GM18511 (cell line): ENCODE measurements around the gene RETREG2.

Experiments
- ATAC-seq: cut with Tn5 transposase; IDR thresholded peaks from one replicate; pipeline ENCODE4 v1.9.1; 2021; ENCODE audit warnings: mild to moderate bottlenecking, moderate library complexity; ENCODE audit not compliant: unreplicated experiment

The RETREG2 gene

DNA sequence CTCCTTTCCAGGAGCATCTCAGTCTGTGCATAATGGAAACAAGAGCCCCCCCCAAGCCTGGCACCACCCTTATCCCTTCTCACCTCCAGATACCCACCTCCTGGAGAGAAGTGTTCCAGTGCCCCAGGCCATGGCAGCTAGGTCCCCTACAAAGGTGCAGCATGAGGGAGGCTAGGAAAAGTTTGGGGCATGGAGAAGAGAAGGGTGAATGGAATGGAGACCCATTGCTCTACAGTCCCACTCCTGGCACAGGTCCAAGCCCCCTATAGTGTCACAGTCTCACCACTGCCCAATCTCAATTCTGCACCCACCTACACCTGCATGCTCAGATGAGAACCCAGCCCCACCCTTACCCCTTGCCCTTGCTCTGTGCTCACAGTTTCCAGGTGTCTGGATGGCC is 9.1 kb upstream of the RETREG2 start:
- ATAC-seq = no peak

DNA sequence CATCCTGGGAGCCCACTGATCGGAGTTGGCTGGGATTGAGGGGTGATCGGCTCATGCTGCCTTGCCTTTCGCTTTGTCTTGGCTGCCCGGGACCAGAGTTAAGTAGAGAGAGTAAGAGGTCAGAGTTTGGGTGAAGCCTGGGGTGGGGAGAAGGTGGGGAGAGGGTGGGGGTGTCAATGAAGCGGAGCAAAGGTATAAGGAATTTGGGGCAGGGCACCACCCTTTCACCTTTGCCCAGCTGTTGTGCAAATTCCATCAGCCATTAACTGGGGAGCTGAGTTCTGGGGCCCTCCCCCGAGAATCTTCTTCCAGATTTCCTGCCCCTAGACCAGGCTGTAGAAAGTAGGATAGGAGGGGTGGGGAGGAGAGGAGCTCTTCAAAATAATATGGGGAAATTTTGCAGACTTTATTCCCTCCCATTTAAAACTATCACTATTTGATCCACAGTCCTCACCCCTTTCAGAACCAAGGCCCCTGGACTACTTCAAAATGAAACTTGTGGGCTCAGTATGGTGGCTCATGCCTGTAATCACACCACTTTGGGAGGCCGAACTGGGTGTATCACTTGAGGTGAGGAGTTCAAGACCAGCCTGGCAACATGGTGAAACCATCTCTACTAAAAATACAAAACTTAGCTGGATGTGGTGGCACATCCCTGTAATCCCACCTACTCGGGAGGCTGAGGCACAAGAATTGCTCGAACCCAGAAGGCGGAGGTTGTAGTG is 8.0 kb upstream of the RETREG2 start, which contains the start of gene SLC23A3:
Gene SLC23A3, minus strand, starts transcription at position 100 of the 725 bp plus-strand sequence. Its CDS starts 45 bp downstream, at position 55.
- no peak for ATAC-seq

DNA sequence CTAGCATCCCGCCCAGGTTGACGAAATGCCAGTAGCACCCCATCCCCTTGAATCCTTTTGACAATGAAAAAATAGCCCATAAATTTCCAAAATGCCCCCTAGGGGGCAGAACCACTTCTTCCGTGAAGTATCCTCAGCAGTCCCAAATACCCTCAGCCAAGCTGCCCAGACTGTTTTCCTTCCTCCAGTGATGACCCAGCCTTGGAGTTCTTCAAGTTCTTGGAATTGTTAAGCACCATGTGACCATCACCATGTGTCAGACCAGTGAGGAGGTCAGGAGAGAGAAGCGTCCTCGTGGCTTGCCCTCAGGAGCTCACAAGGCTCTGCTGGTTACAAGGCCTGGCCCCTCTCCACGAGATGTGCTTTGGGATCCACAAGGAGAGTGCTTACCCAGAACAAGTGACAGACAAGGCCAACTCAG is 6.8 kb upstream of the RETREG2 start:
- ATAC-seq = no peak

DNA sequence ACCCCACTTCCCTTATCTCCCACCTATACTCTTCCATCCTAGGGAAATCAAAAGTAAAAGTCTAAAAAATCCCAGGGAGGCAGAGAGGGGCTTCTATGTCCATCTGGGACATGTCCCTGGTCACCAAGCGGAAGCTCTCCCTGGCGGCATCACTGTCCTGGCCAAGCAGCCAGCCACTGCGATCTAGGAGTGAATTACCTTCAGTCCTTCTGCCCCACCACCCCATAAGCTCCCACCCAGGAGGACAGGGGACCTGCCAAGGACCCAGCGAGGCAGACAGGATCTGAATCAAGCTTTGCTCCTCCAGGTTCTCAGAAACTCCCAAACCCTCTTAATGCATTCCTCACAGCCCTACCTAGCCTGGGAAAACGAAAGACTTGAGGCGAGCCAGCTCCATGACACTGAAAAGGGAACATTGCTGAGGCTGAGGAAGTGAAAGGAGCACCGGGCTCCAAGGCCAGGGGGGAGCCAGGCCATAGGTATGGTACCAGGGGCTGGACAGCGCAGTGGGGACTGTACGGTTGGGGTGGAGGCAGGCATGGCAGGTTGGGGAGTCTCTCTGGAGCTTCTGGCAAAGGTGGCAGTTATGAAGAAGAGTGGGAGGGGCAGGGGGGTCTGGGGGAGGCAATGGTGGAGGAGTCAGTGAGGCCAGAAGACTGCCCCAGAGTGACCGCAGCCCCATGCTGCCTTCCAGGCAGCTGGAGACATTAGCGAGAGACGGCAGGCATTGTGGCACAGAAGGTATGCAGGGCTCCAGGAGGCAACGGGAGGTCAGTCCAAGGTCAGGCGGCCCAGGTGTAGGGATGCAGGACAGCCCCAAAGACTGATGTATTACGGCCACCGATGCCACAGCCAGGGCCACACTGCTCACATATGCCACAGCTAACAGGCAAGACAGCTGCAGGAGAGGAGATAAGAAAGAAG is 5.6 kb upstream of the RETREG2 start:
- ATAC-seq = no peak

GRCh38 chr2:219173176-219173575 is 4.9 kb upstream of the RETREG2 start:
- ATAC-seq = no peak

DNA sequence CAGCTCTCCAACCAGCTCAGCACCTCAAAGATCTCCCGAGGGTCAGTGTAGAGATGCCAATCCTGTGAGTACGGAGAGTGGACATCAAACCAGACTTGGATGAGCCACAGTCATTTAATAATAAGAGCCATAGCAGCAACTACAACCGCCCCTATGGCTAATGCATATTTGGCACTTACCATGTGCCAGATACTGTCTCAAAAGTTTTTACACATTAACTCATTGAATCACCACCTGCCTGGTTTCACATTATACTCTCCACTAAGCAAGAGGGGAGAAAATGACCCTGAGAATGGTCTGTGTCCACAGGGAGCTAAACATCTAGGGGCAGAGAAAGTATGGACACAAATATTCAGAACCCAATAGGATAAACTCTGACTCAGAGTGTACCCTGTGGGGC is 3.9 kb upstream of the RETREG2 start:
- ATAC-seq = no peak

DNA sequence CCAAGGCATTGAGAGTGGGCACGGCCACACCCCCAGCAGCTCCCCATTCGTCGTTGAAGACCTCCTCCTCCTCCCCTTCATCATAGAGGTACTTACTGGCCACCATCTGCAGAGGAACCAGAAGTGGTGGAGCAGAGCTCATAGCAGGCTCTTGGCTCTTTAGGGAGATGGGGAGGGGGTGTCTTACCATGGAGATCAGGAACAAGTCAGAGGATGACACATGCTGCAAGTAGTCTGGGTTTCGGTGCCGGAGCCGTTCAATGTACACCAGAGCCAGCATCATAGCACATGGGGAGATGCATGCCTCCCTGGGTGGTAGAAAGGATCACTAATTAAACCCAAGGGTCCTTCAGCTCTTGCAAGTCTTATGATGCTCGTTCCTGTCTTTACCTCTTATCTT is 3.3 kb upstream of the RETREG2 start:
- no peak for ATAC-seq

DNA sequence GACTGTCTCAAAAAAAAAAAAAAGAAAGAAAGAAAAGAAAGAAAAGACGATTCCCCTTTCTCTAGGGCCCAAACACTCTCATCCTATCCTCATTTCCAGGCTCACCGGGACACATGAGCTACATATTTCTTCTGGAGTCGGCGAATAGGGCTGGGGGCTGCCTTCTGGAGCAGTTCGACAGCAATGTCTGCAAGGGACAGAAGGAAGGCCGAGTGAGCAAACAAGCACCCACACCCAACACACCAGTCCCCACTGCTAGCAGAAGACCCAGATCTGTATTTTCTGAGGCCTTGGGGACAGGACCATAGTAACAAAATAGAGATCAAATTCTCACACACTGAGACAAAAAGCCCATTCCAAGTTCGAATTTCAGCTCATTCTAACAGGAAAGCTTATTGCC is 2.6 kb upstream of the RETREG2 start:
- no peak for ATAC-seq

DNA sequence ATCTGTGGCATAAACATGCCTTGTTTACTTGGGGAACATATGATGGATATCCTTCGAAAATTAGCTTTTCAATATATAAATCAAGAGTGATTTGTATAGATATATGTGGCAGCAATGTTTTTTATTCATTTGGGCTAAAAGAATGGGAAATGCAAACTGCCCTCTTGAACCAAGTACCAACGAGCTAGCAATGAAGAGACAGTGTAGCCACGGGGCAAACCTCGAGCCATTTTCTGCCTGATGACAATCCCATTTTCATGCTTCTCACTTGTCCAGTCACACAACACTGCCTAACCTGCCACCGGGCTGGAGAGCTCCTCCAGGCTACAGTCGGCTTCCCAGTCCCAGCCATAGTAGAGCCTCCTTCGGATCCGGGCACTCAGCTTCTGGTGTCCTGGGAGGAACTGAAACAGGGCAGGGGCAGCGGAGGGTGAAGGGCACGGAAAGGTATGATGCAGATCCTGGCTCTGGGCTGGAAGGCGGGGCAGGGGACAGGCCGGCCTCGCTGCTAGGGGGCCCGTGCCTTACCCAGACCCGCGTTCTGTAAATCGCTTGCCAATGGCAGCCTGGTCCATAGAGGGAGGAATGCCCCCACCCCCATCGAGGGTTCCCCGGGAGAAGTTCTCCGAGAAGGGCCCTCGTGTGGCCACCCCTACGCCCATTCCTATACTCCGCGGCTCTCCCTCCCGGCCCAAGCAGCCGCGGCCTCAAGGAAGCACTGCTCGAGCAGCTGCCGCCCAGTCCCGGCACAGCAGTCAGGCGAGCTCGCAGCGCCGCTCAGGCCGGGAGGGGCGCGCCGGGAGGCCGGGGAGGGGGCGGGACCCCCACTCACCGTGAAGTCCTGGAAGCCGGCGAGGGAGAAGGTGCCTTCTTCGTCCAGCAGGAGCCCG is 1.9 kb upstream of the RETREG2 start:
- ATAC-seq = peak; percentile 42

DNA sequence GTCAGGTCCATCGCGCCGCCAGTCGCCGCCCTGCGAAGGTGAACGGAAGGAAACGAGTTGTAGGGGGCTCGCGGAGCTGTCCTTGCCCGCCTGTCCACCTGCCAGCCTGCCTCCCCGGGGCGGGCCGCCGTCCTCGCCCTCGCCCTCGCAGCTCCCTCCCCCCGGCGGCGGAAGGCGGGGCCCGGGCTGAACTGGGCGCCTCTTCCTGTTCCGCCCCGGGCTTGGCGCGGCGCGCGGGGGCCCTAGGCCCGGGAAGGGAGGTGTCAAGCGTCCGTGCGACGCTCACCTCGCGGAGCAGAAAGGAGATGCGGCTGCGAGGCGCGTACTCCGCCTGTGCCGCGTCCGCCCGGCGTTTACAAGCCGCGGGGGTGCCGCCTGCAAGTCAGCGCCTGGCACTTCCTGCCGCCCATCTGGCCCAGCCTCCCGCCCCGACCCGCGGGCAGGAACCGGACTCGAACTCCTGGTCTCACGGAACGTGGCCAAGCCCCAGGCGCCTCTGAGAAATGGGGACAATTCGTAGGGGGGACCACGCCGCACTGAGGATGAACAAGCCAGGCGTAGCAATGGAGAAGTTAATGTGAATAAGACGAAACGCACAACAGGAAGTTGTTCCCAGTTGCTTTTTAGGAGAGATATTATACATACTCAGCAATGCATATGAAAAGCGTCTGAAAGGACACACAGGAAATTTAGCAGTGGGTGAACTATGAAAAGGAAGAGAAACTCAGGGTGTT is 1.1 kb upstream of the RETREG2 start, which contains the start of gene CNPPD1:
Gene CNPPD1, minus strand, starts transcription at position 108 of the 734 bp plus-strand sequence. Its CDS starts 97 bp downstream, at position 11.
- ATAC-seq = peak; percentile 69

- peak; percentile 19 for ATAC-seq
These were observed 501 bp downstream of the RETREG2 start for GRCh38 chr2:219178377-219179175.

DNA sequence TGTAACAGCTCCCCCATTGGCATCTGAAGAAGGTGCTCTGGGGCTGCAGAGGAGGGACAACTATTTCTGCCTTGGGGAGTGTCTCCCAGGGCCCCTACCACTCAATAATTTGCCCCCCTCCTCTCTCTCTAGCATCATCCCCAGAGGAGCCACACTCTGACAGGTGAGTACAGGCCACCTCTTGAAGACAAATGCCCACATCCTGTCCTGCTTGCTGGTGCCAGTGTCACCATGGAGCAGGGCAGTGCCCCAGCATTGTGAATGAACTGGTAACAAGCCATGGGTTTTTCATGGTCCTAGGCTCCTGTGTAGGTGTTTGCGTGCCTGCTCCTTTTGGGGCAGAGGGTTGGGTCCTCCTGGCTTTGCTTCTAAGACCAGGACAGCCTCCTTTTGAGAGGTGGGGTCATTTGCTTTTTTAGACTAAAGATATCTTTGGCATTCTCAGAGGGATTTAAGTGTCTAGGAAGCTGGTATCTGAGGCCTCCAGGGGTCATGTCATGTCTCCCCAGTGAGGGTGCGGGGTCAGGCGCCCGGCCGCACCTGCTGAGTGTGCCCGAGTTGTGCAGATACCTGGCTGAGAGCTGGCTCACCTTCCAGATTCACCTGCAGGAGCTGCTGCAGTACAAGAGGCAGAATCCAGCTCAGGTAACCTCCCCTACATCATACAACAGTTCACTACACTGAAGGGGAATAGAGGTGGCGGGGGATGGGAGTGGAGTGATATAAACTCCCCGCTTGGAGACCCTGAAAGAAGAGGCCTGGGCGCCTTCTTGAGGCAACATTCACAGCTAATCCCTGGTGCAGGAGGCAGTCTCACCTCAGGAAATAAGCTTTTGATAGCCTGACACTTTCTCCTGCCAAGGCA is 1.8 kb downstream of the RETREG2 start:
- no peak for ATAC-seq

DNA sequence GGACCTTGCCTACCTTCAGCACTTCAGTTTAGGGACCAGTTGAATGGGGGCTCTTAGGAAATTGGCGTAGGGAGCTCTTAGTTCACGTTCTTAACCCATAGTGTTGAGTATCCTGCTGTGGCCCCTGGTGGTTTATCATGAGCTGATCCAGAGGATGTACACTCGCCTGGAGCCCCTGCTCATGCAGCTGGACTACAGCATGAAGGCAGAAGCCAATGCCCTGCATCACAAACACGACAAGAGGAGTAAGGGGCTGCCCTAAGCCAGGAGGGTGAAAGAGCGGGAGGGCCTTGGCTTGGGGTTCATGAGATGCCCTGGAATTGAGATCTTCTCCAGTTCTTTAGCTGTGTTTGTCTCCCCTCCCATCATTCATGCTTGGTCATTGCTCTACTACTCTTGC is 2.9 kb downstream of the RETREG2 start:
- ATAC-seq = no peak

DNA sequence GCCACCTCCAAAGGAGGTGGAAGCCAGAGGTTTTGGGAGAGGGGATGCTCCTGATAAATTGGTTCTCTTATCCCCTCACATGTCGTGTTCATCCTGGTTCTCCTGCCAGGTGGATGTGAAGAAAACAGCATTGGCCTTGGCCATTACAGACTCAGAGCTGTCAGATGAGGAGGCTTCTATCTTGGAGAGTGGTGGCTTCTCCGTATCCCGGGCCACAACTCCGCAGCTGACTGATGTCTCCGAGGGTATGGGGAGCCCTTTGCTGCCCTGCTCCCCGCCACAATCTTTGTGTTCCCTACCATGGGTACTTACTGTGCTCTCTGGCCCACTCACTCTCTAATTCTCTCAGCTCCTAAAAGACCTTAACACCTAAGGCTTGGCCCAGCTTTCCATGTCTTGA is 3.5 kb downstream of the RETREG2 start:
- no peak for ATAC-seq

DNA sequence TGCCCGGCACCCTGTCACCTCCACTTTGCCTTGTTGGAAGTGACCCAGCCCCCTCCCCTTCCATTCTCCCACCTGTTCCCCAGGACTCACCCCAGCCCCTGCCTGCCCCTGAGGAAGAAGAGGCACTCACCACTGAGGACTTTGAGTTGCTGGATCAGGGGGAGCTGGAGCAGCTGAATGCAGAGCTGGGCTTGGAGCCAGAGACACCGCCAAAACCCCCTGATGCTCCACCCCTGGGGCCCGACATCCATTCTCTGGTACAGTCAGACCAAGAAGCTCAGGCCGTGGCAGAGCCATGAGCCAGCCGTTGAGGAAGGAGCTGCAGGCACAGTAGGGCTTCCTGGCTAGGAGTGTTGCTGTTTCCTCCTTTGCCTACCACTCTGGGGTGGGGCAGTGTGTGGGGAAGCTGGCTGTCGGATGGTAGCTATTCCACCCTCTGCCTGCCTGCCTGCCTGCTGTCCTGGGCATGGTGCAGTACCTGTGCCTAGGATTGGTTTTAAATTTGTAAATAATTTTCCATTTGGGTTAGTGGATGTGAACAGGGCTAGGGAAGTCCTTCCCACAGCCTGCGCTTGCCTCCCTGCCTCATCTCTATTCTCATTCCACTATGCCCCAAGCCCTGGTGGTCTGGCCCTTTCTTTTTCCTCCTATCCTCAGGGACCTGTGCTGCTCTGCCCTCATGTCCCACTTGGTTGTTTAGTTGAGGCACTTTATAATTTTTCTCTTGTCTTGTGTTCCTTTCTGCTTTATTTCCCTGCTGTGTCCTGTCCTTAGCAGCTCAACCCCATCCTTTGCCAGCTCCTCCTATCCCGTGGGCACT is 4.5 kb downstream of the RETREG2 start:
- ATAC-seq = no peak

DNA sequence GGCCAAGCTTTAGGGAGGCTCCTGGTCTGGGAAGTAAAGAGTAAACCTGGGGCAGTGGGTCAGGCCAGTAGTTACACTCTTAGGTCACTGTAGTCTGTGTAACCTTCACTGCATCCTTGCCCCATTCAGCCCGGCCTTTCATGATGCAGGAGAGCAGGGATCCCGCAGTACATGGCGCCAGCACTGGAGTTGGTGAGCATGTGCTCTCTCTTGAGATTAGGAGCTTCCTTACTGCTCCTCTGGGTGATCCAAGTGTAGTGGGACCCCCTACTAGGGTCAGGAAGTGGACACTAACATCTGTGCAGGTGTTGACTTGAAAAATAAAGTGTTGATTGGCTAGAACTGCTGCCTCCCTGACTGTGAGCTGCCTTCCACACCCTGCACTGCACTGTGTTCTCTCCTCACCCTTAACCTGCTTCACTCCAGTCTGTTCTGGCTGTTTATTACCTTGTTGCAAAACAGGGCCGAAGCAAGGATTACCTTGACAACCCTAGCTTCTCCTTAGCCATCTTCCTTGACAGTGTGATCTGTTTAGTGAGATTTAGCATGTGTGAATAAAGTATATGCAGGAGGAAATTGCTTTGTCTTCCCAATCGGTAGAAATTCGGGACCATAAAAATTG is 5.2 kb downstream of the RETREG2 start:
- no peak for ATAC-seq

DNA sequence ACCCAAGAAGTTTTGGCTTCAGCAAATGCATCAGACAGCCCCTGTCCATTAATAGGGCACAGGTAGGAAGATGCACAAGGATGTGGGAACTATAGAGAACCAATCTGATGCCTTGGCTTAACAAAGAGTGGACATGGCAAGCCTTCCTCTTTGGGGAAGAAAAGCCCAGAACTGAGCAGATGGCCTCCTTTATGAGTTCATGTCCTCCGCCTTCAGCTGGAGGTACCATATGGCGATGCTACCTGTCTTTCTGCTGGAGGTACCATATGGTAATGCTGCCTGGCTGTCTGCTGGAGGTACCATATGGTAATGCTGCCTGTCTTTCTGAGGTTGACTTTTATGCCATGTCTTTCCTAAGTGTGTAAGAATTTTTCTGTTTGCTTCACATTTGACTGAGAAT is 6.0 kb downstream of the RETREG2 start:
- ATAC-seq = no peak
